ENCODE results near the gene SAPCD1.

Gene SAPCD1

DNA sequence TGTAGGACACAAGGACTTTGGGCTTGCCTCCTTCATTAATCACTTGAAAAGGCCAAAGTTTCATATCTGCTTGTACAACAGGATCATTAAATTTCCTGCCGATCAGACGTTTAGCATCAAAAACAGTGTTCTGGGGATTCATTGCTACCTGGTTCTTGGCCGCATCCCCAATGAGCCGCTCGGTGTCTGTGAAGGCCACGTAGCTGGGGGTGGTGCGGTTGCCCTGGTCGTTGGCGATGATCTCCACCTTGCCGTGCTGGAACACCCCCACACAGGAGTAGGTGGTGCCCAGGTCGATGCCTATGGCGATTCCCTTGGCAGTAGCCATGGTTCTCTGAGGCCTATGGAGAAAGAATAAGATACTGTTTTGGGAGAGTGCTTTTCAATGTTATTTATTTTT is 49.2 kb downstream of the SAPCD1 start:
- no peak for FAIRE-seq
- no peak for TF ChIP-seq POLR2AphosphoS5 (IDR thresholded peaks at IDR 0.05; ENCODE audit: low read depth, low read length)
- DNase-seq (ENCODE audit: insufficient read length, low spot score), result no peak

DNA sequence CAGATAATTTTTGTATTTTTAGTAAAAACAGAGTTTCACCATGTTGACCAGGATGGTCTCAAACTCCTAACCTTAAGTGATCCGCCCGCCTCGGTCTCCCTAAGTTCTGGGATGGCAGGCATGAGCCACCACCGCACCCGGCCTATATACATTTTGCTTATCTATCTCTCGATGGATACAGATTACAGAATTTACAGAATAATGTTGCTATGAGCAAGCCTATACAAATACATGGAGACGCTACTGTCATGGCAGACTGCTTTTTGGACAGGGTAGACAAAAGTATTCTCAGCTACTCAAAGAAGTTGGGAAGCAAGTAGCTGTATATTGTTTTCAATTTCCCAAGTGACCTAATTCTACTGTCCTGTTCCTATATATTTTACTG is 51.0 kb downstream of the SAPCD1 start:
- TF ChIP-seq PAX5 (IDR thresholded peaks at IDR 0.05; ENCODE audit: insufficient read depth, low read length, severe bottlenecking) (no peak), TAF1 (IDR thresholded peaks at IDR 0.05; ENCODE audit: low read depth, low read length) (no peak)
- FAIRE-seq (no peak), DNase-seq (ENCODE audit: insufficient read length, low spot score) (no peak)

Measured in GM12891 (cell line).